GM18907 (cell line): ENCODE data around the gene OR13A1.
"Not testable (repeated sequence)": the region's sequence is repeated elsewhere in the genome, so short reads cannot be mapped to it uniquely, and the experiment has no call there.

Experiments
- ATAC-seq: cut with Tn5 transposase; IDR thresholded peaks from one replicate; pipeline ENCODE4 v1.9.1; 2021; ENCODE audit warnings: mild to moderate bottlenecking, moderate library complexity; ENCODE audit not compliant: unreplicated experiment

OR13A1 gene, protein sequence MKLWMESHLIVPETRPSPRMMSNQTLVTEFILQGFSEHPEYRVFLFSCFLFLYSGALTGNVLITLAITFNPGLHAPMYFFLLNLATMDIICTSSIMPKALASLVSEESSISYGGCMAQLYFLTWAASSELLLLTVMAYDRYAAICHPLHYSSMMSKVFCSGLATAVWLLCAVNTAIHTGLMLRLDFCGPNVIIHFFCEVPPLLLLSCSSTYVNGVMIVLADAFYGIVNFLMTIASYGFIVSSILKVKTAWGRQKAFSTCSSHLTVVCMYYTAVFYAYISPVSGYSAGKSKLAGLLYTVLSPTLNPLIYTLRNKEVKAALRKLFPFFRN

DNA sequence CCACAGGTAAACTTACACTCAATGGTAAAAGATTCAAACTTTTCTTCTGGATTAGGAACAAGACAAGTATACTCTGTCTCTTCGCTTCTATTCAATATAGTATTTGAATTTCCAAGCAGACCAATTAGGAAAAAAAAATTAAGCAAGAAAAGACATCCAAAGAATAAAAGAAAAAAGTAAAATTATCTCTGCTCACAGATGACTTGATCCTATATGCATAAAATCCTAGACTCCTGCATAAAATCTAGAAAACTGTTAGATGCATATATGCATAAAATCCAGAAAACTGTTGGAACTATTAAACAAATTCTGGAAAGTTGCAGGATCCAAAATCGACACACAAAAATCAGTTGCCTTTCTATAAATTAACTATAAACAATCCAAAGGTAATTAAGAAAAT is at the start of gene OR13A1:
Gene OR13A1 (minus strand): TSS at position 101 of the 400 bp plus-strand sequence. CDS start 11,186 bp downstream, outside the sequence.
- ATAC-seq, result no peak

DNA sequence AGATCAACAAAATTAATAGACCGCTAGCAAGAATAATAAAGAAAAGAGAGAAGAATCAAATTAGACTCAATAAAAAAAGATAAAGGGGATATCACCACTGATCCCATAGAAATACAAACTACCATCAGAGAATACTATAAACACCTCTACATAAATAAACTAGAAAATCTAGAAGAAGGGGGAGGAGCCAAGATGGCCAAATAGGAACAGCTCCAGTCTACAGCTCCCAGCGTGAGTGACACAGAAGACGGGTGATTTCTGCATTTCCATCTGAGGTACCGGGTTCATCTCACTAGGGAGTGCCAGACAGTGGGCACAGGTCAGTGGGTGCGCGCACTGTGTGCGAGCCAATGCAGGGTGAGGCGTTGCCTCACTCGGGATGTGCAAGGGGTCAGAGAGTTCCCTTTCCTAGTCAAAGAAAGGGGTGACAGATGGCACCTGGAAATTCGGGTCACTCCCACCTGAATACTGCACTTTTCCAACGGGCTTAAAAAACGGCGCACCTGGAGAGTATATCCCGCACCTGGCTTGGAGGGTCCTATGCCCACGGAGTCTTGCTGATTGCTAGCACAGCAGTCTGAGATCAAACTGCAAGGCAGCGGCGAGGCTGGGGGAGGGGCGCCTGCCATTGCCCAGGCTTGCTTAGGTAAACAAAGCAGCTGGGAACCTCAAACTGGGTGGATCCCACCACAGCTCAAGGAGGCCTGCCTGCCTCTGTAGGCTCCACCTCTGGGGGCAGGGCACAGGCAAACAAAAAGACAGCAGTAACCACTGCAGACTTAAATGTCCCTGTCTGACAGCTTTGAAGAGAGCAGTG is 46.8 kb upstream of the OR13A1 start:
- not testable (repeated sequence) for ATAC-seq

DNA sequence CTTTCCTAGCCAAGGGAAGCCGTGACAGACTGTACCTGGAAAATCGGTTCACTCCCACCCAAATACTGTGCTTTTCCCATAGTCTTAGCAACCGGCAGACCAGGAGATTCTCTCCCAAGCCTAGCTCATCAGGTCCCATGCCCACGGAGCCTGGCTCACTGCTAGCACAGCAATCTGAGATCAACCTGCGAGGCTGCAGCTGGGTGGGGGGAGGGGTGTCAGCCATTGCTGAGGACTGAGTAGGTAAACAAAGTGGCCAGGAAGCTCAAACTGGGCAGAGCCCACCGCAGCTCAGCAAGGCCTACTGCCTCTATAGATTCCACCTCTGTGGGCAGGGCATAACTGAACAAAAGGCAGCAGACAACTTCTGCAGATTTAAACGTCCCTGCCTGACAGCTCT is 43.6 kb upstream of the OR13A1 start:
- not testable (repeated sequence) for ATAC-seq

DNA sequence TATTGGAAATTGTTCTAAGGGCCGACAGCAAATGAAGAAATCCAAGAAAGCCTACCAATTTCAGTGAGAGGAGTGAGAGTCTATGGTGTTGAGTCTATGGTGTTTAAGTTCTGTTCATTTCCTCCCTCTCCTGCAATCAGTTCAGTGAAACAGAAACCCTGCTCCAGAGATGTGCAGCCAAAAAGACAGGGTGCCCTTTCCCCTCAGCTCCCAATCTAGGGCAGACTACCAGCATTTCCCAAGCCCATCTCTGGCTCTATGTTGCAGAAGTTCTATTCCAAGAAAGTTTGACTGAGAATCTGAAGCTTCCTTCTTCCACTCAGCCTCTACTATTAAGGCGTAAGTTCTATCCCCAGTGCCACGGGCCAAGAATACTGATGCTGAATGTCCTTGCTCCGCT is 40.1 kb upstream of the OR13A1 start:
- no peak for ATAC-seq

DNA sequence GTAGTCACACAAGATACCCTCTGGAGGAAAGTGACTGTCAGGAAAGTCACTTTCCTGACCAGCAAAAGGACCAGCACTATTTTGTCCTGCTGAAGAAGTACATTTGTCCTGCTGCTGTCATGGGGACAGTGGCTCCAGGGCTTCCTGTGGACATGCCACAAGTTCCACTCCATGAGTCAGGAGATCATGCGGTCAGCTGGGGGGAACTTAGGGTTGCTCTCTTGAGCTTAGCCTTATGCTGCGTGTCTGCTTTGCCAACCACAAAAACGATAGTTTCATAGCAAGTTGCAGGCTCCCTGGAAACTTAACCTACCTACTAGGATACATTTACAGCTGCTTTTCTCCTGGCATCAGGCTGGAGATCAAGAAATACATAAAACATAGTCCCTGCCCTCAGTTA is 38.9 kb upstream of the OR13A1 start:
- no peak for ATAC-seq

DNA sequence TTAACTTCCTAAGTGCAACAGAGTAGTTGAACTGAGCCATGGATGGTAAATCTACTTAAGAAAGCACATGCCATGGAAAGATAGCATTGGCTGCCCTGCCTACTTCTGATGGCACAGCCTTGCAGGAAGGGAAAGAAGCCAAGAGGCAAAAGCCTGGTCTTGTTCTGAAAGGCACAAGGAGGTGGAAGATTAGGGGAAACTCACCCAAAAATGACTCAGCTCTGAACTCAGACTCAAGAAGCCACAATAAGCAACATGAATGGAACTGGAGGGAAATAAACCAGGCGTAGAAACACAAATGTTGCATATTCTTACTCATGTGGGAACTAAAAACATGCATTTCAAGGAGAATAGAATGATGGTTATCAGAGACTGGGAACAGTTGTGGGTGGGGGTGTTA is 37.8 kb upstream of the OR13A1 start:
- ATAC-seq, result peak; percentile 82

DNA sequence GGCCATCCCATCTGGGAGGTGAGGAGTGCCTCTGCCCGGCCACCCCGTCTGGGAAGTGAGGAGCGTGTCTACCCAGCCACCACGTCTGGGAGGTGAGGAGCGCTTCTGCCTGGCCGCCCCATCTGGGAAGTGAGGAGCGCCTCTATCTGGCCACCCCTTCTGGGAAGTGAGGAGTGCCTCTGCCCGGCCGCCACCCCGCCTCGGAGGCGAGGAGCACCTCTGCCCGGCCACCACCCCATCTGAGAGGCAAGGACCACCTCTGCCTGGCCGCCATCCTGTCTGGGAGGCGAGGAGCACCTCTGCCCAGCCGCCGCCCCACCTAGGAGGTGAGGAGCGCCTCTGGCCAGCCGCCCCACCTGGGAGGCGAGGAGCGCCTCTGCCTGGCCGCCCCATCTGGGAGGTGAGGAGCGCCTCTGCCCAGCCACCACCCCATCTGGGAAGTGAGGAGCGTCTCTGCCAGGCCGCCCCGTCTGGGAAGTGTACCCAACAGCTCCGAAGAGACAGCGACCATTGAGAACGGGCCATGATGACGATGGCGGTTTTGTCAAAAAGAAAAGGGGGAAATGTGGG is 32.9 kb upstream of the OR13A1 start:
- not testable (repeated sequence) for ATAC-seq

DNA sequence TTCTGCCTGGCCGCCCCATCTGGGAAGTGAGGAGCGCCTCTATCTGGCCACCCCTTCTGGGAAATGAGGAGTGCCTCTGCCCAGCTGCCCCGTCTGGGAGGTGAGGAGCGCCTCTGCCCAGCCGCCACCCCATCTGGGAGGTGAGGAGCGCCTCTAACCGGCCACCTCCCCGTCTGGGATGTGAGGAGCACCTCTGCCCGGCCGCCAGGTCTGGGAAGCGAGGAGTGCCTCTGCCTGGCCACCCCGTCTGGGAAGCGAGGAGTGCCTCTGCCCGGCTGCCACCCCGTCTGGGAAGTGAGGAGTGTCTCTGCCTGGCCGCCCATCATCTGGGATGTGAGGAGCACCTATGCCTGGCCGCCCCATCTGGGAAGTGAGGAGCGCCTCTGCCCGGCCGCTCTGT is 32.1 kb upstream of the OR13A1 start:
- not testable (repeated sequence) for ATAC-seq

DNA sequence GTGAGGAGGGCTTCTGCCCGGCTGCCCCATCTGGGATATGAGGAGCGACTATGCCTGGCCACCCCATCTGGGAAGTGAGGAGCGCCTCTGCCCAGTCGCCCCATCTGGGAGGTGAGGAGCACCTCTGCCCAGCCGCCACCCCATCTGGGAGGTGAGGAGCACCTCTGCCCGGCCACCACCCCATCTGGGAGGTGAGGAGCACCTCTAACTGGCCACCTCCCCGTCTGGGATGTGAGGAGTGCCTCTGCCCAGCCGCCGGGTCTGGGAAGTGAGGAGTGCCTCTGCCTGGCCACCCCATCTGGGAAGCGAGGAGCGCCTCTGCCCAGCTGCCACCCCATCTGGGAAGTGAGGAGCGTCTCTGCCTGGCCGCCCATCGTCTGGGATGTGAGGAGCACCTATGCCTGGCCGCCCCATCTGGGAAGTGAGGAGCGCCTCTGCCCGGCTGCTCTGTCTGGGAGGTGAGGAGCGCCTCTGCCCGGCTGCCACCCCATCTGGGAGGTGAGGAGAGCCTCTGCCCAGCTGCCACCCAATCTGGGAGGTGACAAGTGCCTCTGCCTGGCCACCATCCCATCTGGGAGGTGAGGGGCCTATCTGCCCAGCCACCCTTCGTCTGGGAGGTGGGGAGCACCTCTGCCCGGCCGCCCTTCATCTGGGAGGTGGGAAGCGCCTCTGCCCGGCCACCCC is 31.4 kb upstream of the OR13A1 start:
- ATAC-seq, result not testable (repeated sequence)

DNA sequence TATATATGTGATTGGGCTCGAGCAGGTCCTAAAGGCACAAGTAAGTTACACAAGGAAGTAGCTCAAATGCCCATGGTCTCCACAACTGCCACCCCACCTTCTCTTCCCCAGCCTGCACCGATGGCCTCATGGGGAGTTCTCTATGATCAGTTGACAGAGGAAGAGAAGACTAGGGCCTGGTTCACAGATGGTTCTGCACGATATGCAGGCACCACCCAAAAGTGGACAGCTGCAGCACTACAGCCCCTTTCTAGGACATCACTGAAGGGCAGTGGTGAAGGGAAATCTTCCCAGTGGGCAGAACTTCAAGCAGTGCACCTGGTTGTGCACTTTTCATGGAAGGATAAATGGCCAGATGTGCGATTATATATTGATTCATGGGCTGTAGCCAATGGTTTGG is 25.0 kb upstream of the OR13A1 start:
- ATAC-seq, result not testable (repeated sequence)

DNA sequence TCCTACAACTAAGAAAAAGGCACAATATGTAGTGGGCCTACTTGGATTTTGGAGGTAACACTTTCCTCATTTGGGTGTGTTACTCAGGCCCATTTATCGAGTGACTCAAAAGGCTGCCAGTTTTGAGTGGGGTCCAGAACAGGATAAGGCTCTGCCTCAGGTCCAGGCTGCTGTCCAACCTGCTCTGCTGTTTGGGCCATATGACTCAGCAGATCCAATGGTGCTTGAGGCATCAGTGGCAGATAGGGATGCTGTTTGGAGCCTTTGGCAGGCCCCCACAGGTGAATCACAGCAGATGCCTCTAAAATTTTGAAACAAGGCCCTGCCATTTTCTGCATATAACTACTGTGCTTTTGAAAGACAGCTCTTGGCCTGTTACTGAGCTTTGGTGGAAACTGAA is 24.5 kb upstream of the OR13A1 start:
- no peak for ATAC-seq

DNA sequence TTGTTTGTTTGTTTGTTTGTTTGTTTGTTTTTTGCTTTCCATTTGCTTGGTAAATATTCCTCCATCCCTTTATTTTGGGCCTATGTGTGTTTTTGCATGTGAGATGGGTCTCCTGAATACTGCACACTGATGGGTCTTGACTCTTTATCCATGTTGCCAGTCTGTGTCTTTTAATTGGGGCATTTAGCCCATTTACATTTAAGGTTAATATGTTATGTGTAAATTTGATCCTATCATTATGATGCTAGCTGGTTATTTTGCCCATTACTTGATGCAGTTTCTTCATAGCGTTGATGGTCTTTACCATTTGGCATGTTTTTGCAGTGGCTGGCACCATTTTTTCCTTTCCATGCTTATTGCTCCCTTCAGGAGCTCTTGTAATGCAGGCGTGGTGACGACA is 16.4 kb upstream of the OR13A1 start:
- not testable (repeated sequence) for ATAC-seq

DNA sequence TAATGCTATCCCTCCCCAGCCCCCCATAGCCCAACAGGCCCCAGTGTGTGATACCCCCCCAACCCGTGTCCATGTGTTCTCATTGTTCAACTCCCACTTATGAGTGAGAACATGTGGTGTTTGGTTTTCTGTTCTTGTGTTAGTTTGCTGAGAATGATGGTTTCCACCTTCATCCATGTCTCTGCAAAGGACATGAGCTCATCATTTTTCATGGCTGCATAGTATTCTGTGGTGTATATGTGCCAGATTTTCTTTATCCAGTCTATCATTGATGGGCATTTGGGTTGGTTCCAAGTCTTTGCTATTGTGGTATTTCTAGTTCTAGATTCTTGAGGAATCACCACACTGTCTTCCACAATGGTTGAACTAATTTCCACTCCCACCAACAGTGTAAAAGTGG is 11.5 kb upstream of the OR13A1 start:
- not testable (repeated sequence) for ATAC-seq

DNA sequence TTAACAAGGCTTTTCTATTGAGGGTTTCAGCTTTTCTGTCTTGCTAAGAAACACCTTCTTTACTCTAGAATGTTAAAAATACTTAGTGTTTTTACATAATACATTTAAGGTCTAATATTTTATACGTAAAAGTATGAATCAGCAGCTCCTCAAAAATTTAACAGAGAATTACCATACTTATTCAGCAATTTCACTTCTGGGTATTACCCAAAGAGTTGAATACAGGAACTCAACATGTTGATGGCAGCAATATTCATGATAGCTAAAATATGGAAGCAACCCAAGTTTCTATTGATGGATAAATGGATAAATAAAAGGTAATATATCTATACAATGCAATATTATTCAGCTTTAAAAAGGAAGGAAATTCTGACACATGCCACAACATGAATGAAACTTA is 9.7 kb upstream of the OR13A1 start:
- ATAC-seq, result no peak

DNA sequence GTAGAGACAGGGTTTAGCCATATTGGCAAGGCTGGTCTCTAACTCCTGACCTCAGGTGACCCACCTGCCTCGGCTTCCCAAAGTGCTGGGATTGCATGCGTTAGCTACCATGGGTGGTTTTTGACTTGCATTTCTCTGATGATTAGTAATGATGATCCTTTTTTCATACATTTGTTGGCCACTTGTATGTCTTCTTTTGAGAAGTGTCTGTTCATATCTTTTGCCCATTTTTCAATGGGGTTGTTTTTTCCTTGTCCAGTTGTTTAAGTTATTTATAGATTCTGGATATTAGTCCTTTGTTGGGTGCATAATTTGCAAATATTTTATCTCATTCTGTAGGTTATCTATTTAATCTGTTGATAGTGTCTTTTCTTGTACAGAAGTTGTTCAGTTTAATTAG is 4.3 kb upstream of the OR13A1 start:
- no peak for ATAC-seq

DNA sequence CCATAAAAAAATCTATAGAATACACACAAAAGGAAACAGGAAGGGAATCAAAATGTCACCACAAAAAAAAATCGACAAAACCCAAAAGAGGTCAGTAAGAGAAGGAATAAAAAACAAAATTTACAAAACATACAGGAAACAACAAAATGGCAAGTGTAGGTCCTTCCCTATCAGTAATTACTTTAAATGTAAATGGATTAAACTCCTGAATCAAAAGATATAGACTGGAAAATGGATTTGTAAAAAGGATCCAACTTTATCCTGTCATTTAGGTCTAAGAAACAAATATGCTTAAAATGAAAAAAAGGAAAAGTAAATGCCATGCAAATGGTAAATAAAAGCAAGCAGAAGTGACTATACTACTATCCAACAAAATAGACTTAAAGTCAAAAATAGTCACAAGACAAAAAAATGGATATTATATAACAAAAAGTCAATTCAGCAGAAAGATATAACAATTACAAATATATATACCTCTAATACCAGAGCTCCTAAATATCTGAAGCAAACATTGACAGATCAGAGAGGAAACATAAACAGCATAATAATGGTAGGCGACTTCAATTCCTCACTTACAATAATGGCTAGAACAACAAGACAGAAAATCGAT is 2.0 kb downstream of the OR13A1 start:
- no peak for ATAC-seq

DNA sequence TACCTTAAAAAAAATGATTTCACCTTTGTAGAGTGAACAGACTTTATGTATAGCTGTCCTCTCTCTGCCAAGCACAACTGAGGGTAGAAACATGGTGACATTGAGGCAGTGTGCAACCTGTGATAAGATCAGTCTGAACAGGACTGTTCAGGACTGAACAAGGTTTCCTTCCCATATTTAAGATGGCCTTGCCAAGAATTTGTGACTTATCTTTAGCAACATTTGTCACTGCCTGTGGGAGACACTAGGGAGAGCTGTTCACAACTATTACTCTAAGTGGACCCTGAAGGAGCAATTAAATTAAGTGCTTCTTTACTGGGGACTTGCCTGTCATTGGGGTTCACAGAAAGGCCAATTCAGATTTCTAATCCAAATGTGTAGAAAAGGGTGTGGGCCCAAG is 6.7 kb downstream of the OR13A1 start:
- no peak for ATAC-seq

DNA sequence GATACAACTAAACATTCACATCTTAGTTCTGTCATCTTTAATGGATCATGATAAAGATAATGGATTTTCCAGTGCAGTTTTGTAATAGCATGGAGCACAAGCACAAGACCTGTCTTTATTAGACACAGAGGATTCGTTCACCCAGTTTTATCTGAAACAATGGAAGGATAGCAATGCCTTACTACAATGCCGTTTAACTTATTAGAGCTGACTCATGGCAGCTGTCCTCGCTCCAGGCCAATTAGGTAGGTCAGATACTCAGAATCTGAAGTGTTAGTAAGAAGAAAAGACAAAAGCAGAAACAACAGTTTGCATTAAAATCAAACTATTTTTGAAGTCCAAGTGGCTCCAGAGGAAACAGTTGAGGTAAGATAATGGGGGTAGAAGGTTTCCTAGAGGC is 12.8 kb downstream of the OR13A1 start:
- no peak for ATAC-seq

DNA sequence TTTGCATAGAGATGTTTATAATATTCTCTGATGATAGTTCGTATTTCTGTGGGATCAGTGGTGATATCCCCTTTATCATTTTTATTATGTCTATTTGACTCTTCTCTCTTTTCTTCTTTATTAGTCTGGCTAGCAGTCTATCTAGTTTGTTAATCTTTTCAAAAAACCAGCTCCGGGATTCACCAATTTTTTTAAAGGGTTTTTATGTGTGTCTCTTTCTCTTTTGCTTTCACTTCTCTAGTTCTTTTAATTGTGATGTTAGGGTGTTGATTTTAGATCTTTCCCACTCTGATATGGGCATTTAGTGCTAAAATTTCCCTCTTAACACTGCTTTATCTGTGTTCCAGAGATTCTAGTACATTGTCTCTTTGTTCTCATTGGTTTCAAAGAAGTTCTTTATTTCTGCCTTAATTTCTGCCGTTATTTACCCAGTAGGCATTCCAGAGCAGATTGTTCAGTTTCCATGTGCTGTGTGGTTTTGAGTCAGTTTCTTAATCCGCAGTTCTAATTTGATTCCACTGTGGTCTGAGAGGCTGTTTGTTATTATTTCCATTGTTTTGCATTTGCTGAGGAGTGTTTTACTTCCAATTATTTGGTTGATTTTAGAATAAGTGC is 17.0 kb downstream of the OR13A1 start:
- not testable (repeated sequence) for ATAC-seq

DNA sequence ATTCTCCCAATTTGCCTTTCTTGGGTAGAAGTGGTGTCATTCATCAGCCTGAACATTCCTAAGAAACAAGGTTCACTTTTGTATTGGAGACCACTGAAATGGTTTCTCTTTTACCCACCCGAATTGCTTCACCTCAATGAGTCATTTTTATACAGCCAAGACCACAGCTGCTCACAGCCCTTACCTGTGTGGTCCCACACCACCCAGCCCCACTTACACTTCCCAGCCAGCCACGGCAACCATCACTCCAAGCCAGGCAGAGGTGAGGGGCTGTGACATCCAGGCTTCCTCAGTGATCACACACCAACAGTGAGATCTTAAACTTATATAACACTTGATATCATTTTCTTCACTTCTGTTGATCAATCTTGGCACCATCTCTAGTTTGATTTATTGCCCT is 20.7 kb downstream of the OR13A1 start:
- no peak for ATAC-seq
